Astrocyte (in vitro differentiated cells and primary cell): Measurements from ENCODE around the gene SMPD3.

Source experiments
- CTCF ChIP-seq: IDR thresholded peaks from 2 replicates; pipeline ENCODE4 v1.5.1; 2011; ENCODE audit warnings: low read depth, mild to moderate bottlenecking, inconsistent platforms, low read length, moderate library complexity; ENCODE audit not compliant: insufficient read depth
- EZH2 ChIP-seq: IDR thresholded peaks from 2 replicates; pipeline ENCODE4 v1.6.1; 2012; ENCODE audit warnings: mild to moderate bottlenecking, low read length, inconsistent platforms; ENCODE audit not compliant: insufficient read depth

GRCh38 chr16:68490358-68490757, 42.0 kb upstream of the SMPD3 start:
- TF ChIP-seq CTCF, result no peak
- no peak for TF ChIP-seq EZH2
